SU-DHL-6 (cell line): ENCODE data around the gene RGL1.
"Not testable (repeated sequence)": the region's sequence is repeated elsewhere in the genome, so short reads cannot be mapped to it uniquely, and the experiment has no call there.

Experiments
- H2AFZ ChIP-seq: fragments of 200-600 bp; sonication (generic); 2 replicates; pipeline ENCODE4 v1.6.1; 2014; ENCODE audit warnings: low read depth, mild to moderate bottlenecking, moderate library complexity, mixed read lengths, antibody characterized with exemption, low read length; ENCODE audit not compliant: severe bottlenecking
- H3F3A ChIP-seq: fragments of 200-600 bp; shearing (Covaris generic); 2 replicates; pipeline ENCODE4 v1.6.0; 2016; ENCODE audit warnings: antibody characterized with exemption, mild to moderate bottlenecking; ENCODE audit not compliant: insufficient read depth
- H3K27ac ChIP-seq: fragments of 200-600 bp; sonication (generic); 2 replicates; pipeline ENCODE4 v1.5.1; 2016; ENCODE audit warnings: low read depth, mild to moderate bottlenecking, low read length, moderate library complexity, mixed read lengths
- H3K27me3 ChIP-seq: fragments of 200-600 bp; sonication (generic), shearing (Covaris generic); 2 replicates; pipeline ENCODE4 v1.6.0; 2014; ENCODE audit warnings: mild to moderate bottlenecking, low read length
- H3K36me3 ChIP-seq: fragments of 200-600 bp; sonication (generic); 2 replicates; pipeline ENCODE4 v1.6.1; 2014; ENCODE audit warnings: mild to moderate bottlenecking, low read length, mixed read lengths
- H3K4me2 ChIP-seq: fragments of 300-600, 200-600 bp; shearing (Covaris generic), sonication (generic); 2 replicates; pipeline ENCODE4 v1.6.0; 2014; ENCODE audit warnings: low read length, low read depth, mild to moderate bottlenecking; ENCODE audit not compliant: poor library complexity, severe bottlenecking
- H3K4me3 ChIP-seq: fragments of 200-600 bp; sonication (generic); 2 replicates; pipeline ENCODE4 v1.5.1; 2014; ENCODE audit warnings: antibody characterized with exemption, low read length, mild to moderate bottlenecking, mixed read lengths; ENCODE audit not compliant: insufficient read depth, poor library complexity, severe bottlenecking
- H3K79me2 ChIP-seq: fragments of 200-600 bp; sonication (generic); 2 replicates; pipeline ENCODE4 v1.6.1; 2014; ENCODE audit warnings: mild to moderate bottlenecking, low read length, moderate library complexity; ENCODE audit not compliant: insufficient read depth
- H3K9ac ChIP-seq: fragments of 200-600 bp; sonication (generic); 2 replicates; pipeline ENCODE4 v1.7.0; 2014; ENCODE audit warnings: mild to moderate bottlenecking, low read length
- H3K9me2 ChIP-seq: fragments of 200-600 bp; sonication (generic); replicated peaks from 2 replicates; pipeline ENCODE4 v1.6.1; 2014; ENCODE audit warnings: low read length; ENCODE audit not compliant: insufficient read depth
- H3K9me3 ChIP-seq: fragments of 200-600 bp; sonication (generic); 2 replicates; pipeline ENCODE4 v1.6.1; 2014; ENCODE audit warnings: low read length, mixed read lengths; ENCODE audit not compliant: insufficient read depth
- H4K20me1 ChIP-seq: fragments of 200-600 bp; sonication (generic); 2 replicates; pipeline ENCODE4 v1.6.1; 2014; ENCODE audit warnings: low read depth, mild to moderate bottlenecking, antibody characterized with exemption, low read length, moderate library complexity, mixed read lengths
- EZH2phosphoT487 ChIP-seq: fragments of 200-600 bp; sonication (generic), shearing (Covaris generic); conservative IDR thresholded peaks from 2 replicates; pipeline ENCODE4 v1.6.1; 2018; ENCODE audit warnings: mild to moderate bottlenecking, antibody characterized with exemption, low read length, moderate library complexity, mixed read lengths
- TF ChIP-seq, protein P1 (sequence below): fragments of 200-600 bp; sonication (generic); IDR thresholded peaks from one replicate; pipeline ENCODE4 v1.5.1; 2017; ENCODE audit warnings: antibody characterized with exemption, mild to moderate bottlenecking, low read length, moderate library complexity; ENCODE audit not compliant: insufficient read depth, poor library complexity, severe bottlenecking

The RGL1 gene

DNA sequence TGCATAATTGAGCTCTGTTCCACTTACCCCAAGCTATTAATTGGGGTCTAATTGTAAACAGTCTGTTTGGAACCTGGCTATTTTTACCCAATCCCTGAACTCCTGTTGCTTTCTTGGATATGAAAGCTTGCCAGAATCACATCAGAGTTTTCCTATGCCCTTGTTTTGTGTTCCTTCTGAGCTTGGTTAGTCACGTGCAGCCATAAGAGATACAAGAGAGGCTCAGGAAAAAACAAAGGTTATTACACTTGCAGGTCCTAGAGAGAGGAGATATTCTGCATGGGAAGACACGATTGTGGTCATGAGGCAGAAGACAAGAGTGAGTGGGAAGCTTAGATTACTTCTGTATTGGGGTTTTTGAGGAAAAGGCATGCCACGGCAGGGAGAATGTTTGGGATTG lies 46.0 kb upstream of the RGL1 start:
- H3K9ac ChIP-seq: no peak overlapping the region
- no peaks in the 10 kb centered on the region for H3K27me3 ChIP-seq
- H3K4me2 ChIP-seq: no peak overlapping the region
- no peaks in the 10 kb centered on the region; the same call in 1 of the 2 replicates for H3K9me2 ChIP-seq
- no peaks in the 10 kb centered on the region for H3K36me3 ChIP-seq
- no peaks in the 10 kb centered on the region for H4K20me1 ChIP-seq
- 0 out of 2 replicates have a peak, but pooled peaks cover 1% of the 10 kb centered on the region for H3K9me3 ChIP-seq
- no peaks in the 10 kb centered on the region for H3K79me2 ChIP-seq
- no peak overlapping the region for H3K27ac ChIP-seq
- H2AFZ ChIP-seq: no peak overlapping the region
- TF ChIP-seq EZH2phosphoT487: no peak
- TF ChIP-seq, protein P1, sequence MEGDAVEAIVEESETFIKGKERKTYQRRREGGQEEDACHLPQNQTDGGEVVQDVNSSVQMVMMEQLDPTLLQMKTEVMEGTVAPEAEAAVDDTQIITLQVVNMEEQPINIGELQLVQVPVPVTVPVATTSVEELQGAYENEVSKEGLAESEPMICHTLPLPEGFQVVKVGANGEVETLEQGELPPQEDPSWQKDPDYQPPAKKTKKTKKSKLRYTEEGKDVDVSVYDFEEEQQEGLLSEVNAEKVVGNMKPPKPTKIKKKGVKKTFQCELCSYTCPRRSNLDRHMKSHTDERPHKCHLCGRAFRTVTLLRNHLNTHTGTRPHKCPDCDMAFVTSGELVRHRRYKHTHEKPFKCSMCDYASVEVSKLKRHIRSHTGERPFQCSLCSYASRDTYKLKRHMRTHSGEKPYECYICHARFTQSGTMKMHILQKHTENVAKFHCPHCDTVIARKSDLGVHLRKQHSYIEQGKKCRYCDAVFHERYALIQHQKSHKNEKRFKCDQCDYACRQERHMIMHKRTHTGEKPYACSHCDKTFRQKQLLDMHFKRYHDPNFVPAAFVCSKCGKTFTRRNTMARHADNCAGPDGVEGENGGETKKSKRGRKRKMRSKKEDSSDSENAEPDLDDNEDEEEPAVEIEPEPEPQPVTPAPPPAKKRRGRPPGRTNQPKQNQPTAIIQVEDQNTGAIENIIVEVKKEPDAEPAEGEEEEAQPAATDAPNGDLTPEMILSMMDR: no peak
- H3K4me3 ChIP-seq: no peak overlapping the region
- no peaks in the 10 kb centered on the region for H3F3A ChIP-seq

DNA sequence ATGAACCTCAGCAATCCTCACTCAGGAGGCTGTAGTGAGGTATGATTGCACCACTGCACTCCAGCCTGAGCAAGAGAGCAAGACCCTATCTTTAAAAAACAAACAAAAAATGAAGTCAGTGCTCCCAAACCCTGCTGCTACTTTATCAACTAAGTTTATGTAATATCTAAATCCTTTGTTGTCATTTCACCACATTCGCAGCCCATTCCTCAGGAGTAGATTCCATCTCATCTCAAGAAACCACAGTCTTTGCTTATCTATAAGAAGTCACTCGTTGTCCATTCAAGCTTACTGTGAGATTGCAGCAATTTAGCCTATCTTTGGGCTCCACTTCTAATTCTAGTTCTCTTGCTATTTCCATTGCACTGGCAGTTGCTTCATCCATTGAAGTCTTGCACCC lies 44.3 kb upstream of the RGL1 start:
- Histone ChIP-seq H3K9ac (no peak overlapping the region), H3F3A (no peaks in the 10 kb centered on the region), H2AFZ (no peak overlapping the region), H3K9me2 (no peaks in the 10 kb centered on the region; the same call in 1 of the 2 replicates), H4K20me1 (no peaks in the 10 kb centered on the region), H3K4me2 (no peak overlapping the region), H3K79me2 (no peaks in the 10 kb centered on the region), H3K27me3 (no peaks in the 10 kb centered on the region), H3K9me3 (0 out of 2 replicates have a peak, but pooled peaks cover 5% of the 10 kb centered on the region), H3K4me3 (no peak overlapping the region), H3K27ac (no peak overlapping the region), H3K36me3 (no peaks in the 10 kb centered on the region)
- TF ChIP-seq, protein P1: no peak
- TF ChIP-seq EZH2phosphoT487: no peak

DNA sequence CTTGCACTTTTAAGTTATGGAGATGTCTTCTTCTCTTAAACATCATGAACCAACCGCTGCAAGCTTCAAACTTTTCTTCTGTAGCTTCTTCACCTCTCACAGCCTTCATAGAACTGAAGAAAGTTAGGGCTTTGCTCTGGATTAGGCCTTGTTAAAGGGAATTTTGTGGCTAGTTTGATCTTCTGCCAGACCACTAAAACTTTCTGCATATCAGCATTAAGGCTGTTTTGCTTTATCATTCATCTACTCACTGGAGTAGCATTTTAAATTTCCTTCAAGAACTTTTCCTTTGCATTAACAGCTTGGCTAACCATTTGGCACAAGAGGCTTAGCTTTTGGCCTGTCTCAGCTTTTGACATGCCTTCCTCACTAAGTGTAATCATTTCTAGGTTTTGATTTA lies 43.0 kb upstream of the RGL1 start:
- Histone ChIP-seq H3K79me2 (no peaks in the 10 kb centered on the region), H3K27me3 (no peaks in the 10 kb centered on the region), H3K4me2 (no peak overlapping the region), H3K27ac (no peak overlapping the region), H2AFZ (no peak overlapping the region), H3K9ac (no peak overlapping the region), H3K4me3 (no peak overlapping the region), H4K20me1 (no peaks in the 10 kb centered on the region), H3K36me3 (no peaks in the 10 kb centered on the region), H3F3A (no peaks in the 10 kb centered on the region), H3K9me3 (0 out of 2 replicates have a peak, but pooled peaks cover 5% of the 10 kb centered on the region), H3K9me2 (no peaks in the 10 kb centered on the region; the same call in 1 of the 2 replicates)
- TF ChIP-seq, protein P1: no peak
- TF ChIP-seq EZH2phosphoT487: no peak

DNA sequence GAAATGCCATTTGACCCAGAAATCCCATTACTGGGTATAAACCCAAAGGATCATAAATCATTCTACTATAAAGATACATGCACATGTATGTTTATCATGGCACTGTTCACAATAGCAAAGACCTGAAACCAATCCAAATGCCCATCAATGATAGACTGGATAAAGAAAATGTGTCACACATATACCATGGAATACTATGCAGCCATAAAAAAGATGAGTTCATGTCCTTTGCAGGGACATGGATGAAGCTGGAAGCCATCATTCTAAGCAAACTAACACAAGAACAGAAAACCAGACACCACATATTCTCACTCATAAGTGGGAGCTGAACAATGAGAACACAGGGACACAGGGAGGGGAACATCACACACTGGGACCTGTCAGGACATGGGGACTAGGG lies 42.1 kb upstream of the RGL1 start:
- H3K27me3 ChIP-seq, H4K20me1 ChIP-seq, H3K36me3 ChIP-seq, H2AFZ ChIP-seq, H3K4me2 ChIP-seq, H3F3A ChIP-seq, H3K9me2 ChIP-seq, H3K4me3 ChIP-seq, H3K79me2 ChIP-seq, H3K9me3 ChIP-seq, H3K27ac ChIP-seq, H3K9ac ChIP-seq: not testable (repeated sequence)
